Thyroid gland (tissue), 4 donors: ENCODE measurements around the gene RGS16. TPM values are rescaled to one million over a fixed set of nuclear protein-coding genes. Genes with fewer than 3 reads are reported as not detected.
A peak's percentile ranks its signal among the peaks of the same experiment; 100 is the strongest.

Experiments used
- DNase-seq, 2 donors: peaks; one replicate each; pipeline ENCODE4 v3.0.0-alpha.2; 2019
- H3K27ac ChIP-seq, 3 donors: fragments of 200-600 bp; sonication (generic); 1 replicate in 2 of 3; 2 replicates in 1 of 3; pipeline ENCODE4 v1.5.1; 2016 to 2019; ENCODE audit warnings: mild to moderate bottlenecking in 1 of 3, moderate library complexity in 1 of 3
- H3K27me3 ChIP-seq: fragments of 200-600 bp; sonication (generic); one replicate; pipeline ENCODE4 v1.5.1; 2019
- H3K36me3 ChIP-seq, 2 donors: fragments of 200-600 bp; sonication (generic); one replicate each; pipeline ENCODE4 v1.5.1; 2016 to 2019
- H3K4me1 ChIP-seq, 2 donors: fragments of 200-600 bp; sonication (generic); one replicate each; pipeline ENCODE4 v1.5.1; 2017 to 2019
- H3K4me3 ChIP-seq, 3 donors: fragments of 200-600 bp; sonication (generic); replicated peaks in 1 of 3; 1 replicate in 2 of 3; 2 replicates in 1 of 3; pipeline ENCODE4 v1.5.1; 2016; ENCODE audit warnings: mild to moderate bottlenecking in 1 of 3
- H3K9me3 ChIP-seq: fragments of 200-600 bp; sonication (generic); one replicate; pipeline ENCODE4 v1.5.1; 2017
- CTCF ChIP-seq, 6 experiments: fragments of 200-600 bp in 3 of 6; fragments of 450-650 bp in 3 of 6; sonication (generic) in 3 of 6; IDR thresholded peaks; one replicate each; pipeline ENCODE4 v1.5.1; 2016 to 2019; ENCODE audit warnings: antibody characterized with exemption in 6 of 6, mild to moderate bottlenecking in 2 of 6, inconsistent platforms in 1 of 6, moderate library complexity in 1 of 6
- POLR2A ChIP-seq, 2 donors: fragments of 450-650 bp; IDR thresholded peaks; one replicate each; pipeline ENCODE4 v1.6.1; 2017; ENCODE audit warnings: antibody characterized with exemption in 2 of 2, mild to moderate bottlenecking in 2 of 2, moderate library complexity in 1 of 2
- WGBS, 2 donors: methylation state at CpG; one replicate each; pipeline ENCODE4 v1.1.5; 2017; 5-methylcytosine and 5-hydroxymethylcytosine counted together
- intact Hi-C: fragments of 100-400 bp; cut with DNase I; formaldehyde crosslinking; loops from one replicate; pipeline ENCODE4 v1.15.1; 2023
- total RNA-seq, 4 donors: library from RNA; depleted of rRNA; stranded (reverse); fragments of >200 nt; gene quantifications; one replicate each; pipeline ENCODE4 v1.2.3, GENCODE V29; 2016

The RGS16 gene
- total RNA-seq, 4 donors from 2014 or later: 22.2 to 35.7 (median 29.1) TPM

DNA sequence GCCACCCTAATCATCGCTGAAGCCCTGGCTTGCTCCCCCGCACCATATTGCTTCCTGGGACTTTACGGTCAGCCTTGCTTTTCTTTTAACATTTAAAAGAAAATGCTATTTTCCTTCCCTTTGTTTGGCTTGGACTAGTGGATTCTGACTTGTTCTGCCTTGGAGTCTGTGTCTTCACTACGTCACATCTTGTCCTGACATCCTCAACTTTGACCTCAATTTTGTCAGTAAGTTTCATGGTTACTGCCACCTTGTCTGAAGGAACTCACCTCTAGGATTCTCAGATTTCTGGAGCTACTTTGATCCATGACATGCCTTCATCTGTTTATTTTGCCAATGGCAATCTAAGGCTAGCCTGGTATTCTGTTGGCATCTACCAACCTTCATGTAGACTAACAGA, 19.4 kb downstream of the RGS16 start:
- Histone ChIP-seq H3K9me3 (no peaks in the 10 kb centered on the region), H3K36me3 (peaks cover 8% of the 10 kb centered on the region in 2 donors), H3K27me3 (no peaks in the 10 kb centered on the region), H3K4me1 (peaks cover 0 to 22% of the 10 kb centered on the region in 2 donors), H3K4me3 (no peak overlapping the region), H3K27ac (no peak overlapping the region)
- 96 to 97% methylated on average over 4 of the region's 4 CpGs for WGBS, 2 donors
- intact Hi-C loops: no loop called here
- TF ChIP-seq CTCF (IDR thresholded peaks at IDR 0.05) (no peak), POLR2A (IDR thresholded peaks at IDR 0.05) (no peak)
- DNase-seq: no peak

GRCh38 chr1:182580736-182581135, 23.5 kb downstream of the RGS16 start:
- Histone ChIP-seq H3K27me3 (no peaks in the 10 kb centered on the region), H3K4me1 (peaks cover 0 to 9% of the 10 kb centered on the region in 2 donors), H3K27ac (no peak overlapping the region), H3K36me3 (peaks cover 12 to 16% of the 10 kb centered on the region in 2 donors), H3K4me3 (no peak overlapping the region), H3K9me3 (no peaks in the 10 kb centered on the region)
- TF ChIP-seq CTCF (IDR thresholded peaks at IDR 0.05): no peak
- no peak for TF ChIP-seq POLR2A (IDR thresholded peaks at IDR 0.05)
- no peak for DNase-seq
- 91 to 92% methylated on average over 2 of the region's 2 CpGs for WGBS, 2 donors
- intact Hi-C loops: no loop called here

GRCh38 chr1:182575540-182576149, 28.5 kb downstream of the RGS16 start:
- 69 to 72% methylated on average over 3 of the region's 3 CpGs for WGBS, 2 donors
- no peak overlapping the region for H3K4me3 ChIP-seq
- no peaks in the 10 kb centered on the region for H3K4me1 ChIP-seq
- peaks cover 11 to 32% of the 10 kb centered on the region in 2 donors for H3K36me3 ChIP-seq
- H3K9me3 ChIP-seq: no peaks in the 10 kb centered on the region
- DNase-seq: no peak
- intact Hi-C loops: no loop called here
- no peaks in the 10 kb centered on the region for H3K27me3 ChIP-seq
- H3K27ac ChIP-seq: peak overlapping the region in 1 of 3 donors; percentile 5
- no peak for TF ChIP-seq CTCF (IDR thresholded peaks at IDR 0.05)
- TF ChIP-seq POLR2A (IDR thresholded peaks at IDR 0.05): no peak

- Histone ChIP-seq H3K9me3 (no peaks in the 10 kb centered on the region), H3K36me3 (peaks cover 9 to 22% of the 10 kb centered on the region in 2 donors), H3K27ac (no peak overlapping the region), H3K27me3 (no peaks in the 10 kb centered on the region), H3K4me1 (no peaks in the 10 kb centered on the region), H3K4me3 (no peak overlapping the region)
- intact Hi-C loops: no loop called here
- DNase-seq: no peak
- TF ChIP-seq CTCF (IDR thresholded peaks at IDR 0.05): no peak
- no peak for TF ChIP-seq POLR2A (IDR thresholded peaks at IDR 0.05)
- WGBS, 2 donors: 95% methylated on average over 4 of the region's 4 CpGs
Observed at GRCh38 chr1:182574156-182574555, 30.0 kb downstream of the RGS16 start.

- Histone ChIP-seq H3K36me3 (peaks cover 8 to 17% of the 10 kb centered on the region in 2 donors), H3K4me1 (no peaks in the 10 kb centered on the region), H3K27me3 (no peaks in the 10 kb centered on the region), H3K27ac (no peak overlapping the region), H3K9me3 (no peaks in the 10 kb centered on the region), H3K4me3 (no peak overlapping the region)
- no peak for DNase-seq
- no peak for TF ChIP-seq POLR2A (IDR thresholded peaks at IDR 0.05)
- no peak for TF ChIP-seq CTCF (IDR thresholded peaks at IDR 0.05)
- WGBS, 2 donors: 93 to 96% methylated on average over 2 of the region's 2 CpGs
- intact Hi-C loops: no loop called here
Observed at GRCh38 chr1:182570611-182570970, 33.6 kb downstream of the RGS16 start.
